ENCODE results near the gene TSPAN9.

TSPAN9 gene

DNA sequence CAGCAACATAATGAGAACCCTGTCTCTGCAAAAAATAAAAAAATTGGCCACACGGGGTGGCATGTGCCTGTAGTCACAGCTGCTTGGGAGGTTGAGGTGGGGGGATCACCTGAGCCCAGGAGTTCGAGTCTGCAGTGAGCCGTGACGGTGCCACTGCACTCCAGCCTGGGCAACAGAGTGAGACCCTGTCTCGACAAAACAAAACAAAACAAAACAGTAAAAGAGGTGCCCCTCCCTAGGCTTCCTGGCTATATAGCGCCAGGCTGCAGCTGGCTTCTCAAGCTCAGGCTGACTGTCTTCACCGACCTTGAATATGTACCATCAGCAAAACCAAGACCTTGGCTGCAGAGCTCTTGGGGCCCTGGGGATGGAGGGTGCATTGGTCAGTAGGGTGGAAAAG, 29.4 kb downstream of the TSPAN9 start:
- DNase-seq = no peak
- Mint-ChIP-seq H3K9me3 (no peaks in the 10 kb centered on the region), H3K27me3 (ENCODE audit: low read depth, poor library complexity) (no peaks in the 10 kb centered on the region), H3K27ac (peak overlapping the region; percentile 78), H3K4me1 (peaks cover 86% of the 10 kb centered on the region), H3K4me3 (no peak overlapping the region), H3K36me3 (ENCODE audit: low read depth) (no peaks in the 10 kb centered on the region)
- TF ChIP-seq CTCF (IDR thresholded peaks at IDR 0.05) = no peak

GRCh38 chr12:3107071-3107583, 29.9 kb downstream of the TSPAN9 start:
- peak overlapping the region; percentile 78 for H3K27ac Mint-ChIP-seq
- H3K4me3 Mint-ChIP-seq = peak overlapping the region; percentile 18
- peaks cover 82% of the 10 kb centered on the region for H3K4me1 Mint-ChIP-seq
- peak; percentile 39 for DNase-seq
- no peaks in the 10 kb centered on the region for H3K36me3 Mint-ChIP-seq (ENCODE audit: low read depth)
- no peak for TF ChIP-seq CTCF (IDR thresholded peaks at IDR 0.05)
- no peaks in the 10 kb centered on the region for H3K27me3 Mint-ChIP-seq (ENCODE audit: low read depth, poor library complexity)
- H3K9me3 Mint-ChIP-seq = no peaks in the 10 kb centered on the region

- H3K4me3 Mint-ChIP-seq = peak overlapping the region; percentile 45
- DNase-seq = no peak
- TF ChIP-seq CTCF (IDR thresholded peaks at IDR 0.05) = no peak
- H3K9me3 Mint-ChIP-seq = no peaks in the 10 kb centered on the region
- no peaks in the 10 kb centered on the region for H3K36me3 Mint-ChIP-seq (ENCODE audit: low read depth)
- H3K4me1 Mint-ChIP-seq = peaks cover 81% of the 10 kb centered on the region
- no peaks in the 10 kb centered on the region for H3K27me3 Mint-ChIP-seq (ENCODE audit: low read depth, poor library complexity)
- peak overlapping the region; percentile 46 for H3K27ac Mint-ChIP-seq
Measured at GRCh38 chr12:3107954-3108353, 30.8 kb downstream of the TSPAN9 start.

GRCh38 chr12:3110578-3110977, 33.4 kb downstream of the TSPAN9 start:
- no peak overlapping the region for H3K4me3 Mint-ChIP-seq
- H3K27ac Mint-ChIP-seq = no peak overlapping the region
- DNase-seq = no peak
- peaks cover 76% of the 10 kb centered on the region for H3K4me1 Mint-ChIP-seq
- no peaks in the 10 kb centered on the region for H3K9me3 Mint-ChIP-seq
- H3K36me3 Mint-ChIP-seq (ENCODE audit: low read depth) = peaks cover 4% of the 10 kb centered on the region
- no peaks in the 10 kb centered on the region for H3K27me3 Mint-ChIP-seq (ENCODE audit: low read depth, poor library complexity)
- no peak for TF ChIP-seq CTCF (IDR thresholded peaks at IDR 0.05)

DNA sequence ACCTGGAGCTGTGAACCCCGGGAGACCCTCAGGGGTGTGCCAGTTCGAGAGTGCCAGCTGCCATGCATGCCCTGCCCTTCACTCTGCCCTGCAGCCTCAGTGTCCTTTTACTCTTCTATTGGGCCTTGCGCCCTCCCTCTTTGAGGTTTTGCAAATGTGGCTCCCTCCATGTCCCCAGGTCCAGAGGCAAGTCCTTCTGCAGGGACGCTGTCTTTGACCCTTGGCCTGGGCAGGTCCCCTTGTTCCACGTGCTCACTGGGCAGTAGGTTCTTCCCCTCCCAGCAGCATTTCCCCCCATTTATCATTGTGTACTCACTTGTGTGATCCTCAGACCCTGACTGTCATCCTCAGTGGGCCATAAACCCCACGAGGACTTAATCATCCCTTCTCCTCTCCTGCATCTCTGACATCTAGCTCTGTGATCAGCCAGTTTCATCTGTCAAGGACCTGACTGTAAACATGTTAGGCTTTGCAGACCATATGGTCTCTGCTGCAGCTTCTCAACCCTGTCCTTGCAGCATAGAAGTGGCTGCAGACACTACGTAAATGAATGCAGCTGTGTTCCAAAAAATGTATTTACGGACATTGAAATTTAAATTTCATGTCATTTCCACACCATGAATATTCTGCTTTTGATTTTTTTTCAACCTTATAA, 36.6 kb downstream of the TSPAN9 start:
- H3K9me3 Mint-ChIP-seq = no peaks in the 10 kb centered on the region
- no peak overlapping the region for H3K4me3 Mint-ChIP-seq
- H3K27ac Mint-ChIP-seq = peak overlapping the region; percentile 8
- peaks cover 6% of the 10 kb centered on the region for H3K27me3 Mint-ChIP-seq (ENCODE audit: low read depth, poor library complexity)
- no peak for TF ChIP-seq CTCF (IDR thresholded peaks at IDR 0.05)
- no peak for DNase-seq
- H3K36me3 Mint-ChIP-seq (ENCODE audit: low read depth) = peaks cover 4% of the 10 kb centered on the region
- peaks cover 74% of the 10 kb centered on the region for H3K4me1 Mint-ChIP-seq

GRCh38 chr12:3114671-3115070, 37.5 kb downstream of the TSPAN9 start:
- TF ChIP-seq CTCF (IDR thresholded peaks at IDR 0.05) = no peak
- no peak overlapping the region for H3K27ac Mint-ChIP-seq
- DNase-seq = no peak
- H3K27me3 Mint-ChIP-seq (ENCODE audit: low read depth, poor library complexity) = peaks cover 6% of the 10 kb centered on the region
- H3K36me3 Mint-ChIP-seq (ENCODE audit: low read depth) = peaks cover 4% of the 10 kb centered on the region
- H3K9me3 Mint-ChIP-seq = no peaks in the 10 kb centered on the region
- H3K4me1 Mint-ChIP-seq = peaks cover 76% of the 10 kb centered on the region
- H3K4me3 Mint-ChIP-seq = no peak overlapping the region
